DMS153 treated with DMSO at 0.1 percent for 48 hours (cell line): Measurements from ENCODE around the gene YIPF2.
"Not testable (repeated sequence)": the region's sequence is repeated elsewhere in the genome, so short reads cannot be mapped to it uniquely, and the experiment has no call there.

Experiments used
- DNase-seq: peaks from one replicate; lab custom pipeline; 2025; ENCODE audit not compliant: unreplicated experiment; lab: John Stamatoyannopoulos, UW

YIPF2 gene

GRCh38 chr19:10928563-10929401 lies at the start of gene YIPF2, which contains the start of gene TIMM29:
Gene YIPF2, minus strand, starts transcription at chr19:10928639. Its CDS starts 229 bp downstream, at chr19:10928410.
Gene TIMM29, plus strand, starts transcription at chr19:10928811. Its CDS starts 12 bp downstream, at chr19:10928823.
- peak; percentile 96 for DNase-seq

GRCh38 chr19:10977742-10978092 lies 49.3 kb upstream of the YIPF2 start:
- no peak for DNase-seq

GRCh38 chr19:10976131-10976892 lies 47.9 kb upstream of the YIPF2 start:
- no peak for DNase-seq

- DNase-seq = no peak
Observed at GRCh38 chr19:10975374-10976130, 47.1 kb upstream of the YIPF2 start.

GRCh38 chr19:10971107-10971726 lies 42.8 kb upstream of the YIPF2 start:
- DNase-seq = no peak

GRCh38 chr19:10968527-10969135 lies 40.2 kb upstream of the YIPF2 start:
- no peak for DNase-seq

GRCh38 chr19:10966809-10967208 lies 38.4 kb upstream of the YIPF2 start:
- DNase-seq = no peak

- DNase-seq = no peak
Observed at GRCh38 chr19:10965398-10965797, 37.0 kb upstream of the YIPF2 start.

- DNase-seq = no peak
Observed at GRCh38 chr19:10964903-10965302, 36.5 kb upstream of the YIPF2 start.

GRCh38 chr19:10963865-10964264 lies 35.4 kb upstream of the YIPF2 start:
- DNase-seq = no peak

- DNase-seq = no peak
Observed at GRCh38 chr19:10962863-10963262, 34.4 kb upstream of the YIPF2 start.

- DNase-seq = no peak
Observed at GRCh38 chr19:10961073-10961860, 32.8 kb upstream of the YIPF2 start.

GRCh38 chr19:10960314-10961072 lies 32.1 kb upstream of the YIPF2 start, which contains the start of gene SMARCA4:
Gene SMARCA4, plus strand, starts transcription at chr19:10961030. Its CDS starts 23,122 bp downstream, at chr19:10984152.
- peak; percentile 91 for DNase-seq

- not testable (repeated sequence) for DNase-seq
Observed at GRCh38 chr19:10959277-10959968, 31.0 kb upstream of the YIPF2 start.

GRCh38 chr19:10952809-10953208 lies 24.4 kb upstream of the YIPF2 start:
- DNase-seq = peak; percentile 13

GRCh38 chr19:10946958-10947657 lies 18.7 kb upstream of the YIPF2 start:
- DNase-seq = no peak

- no peak for DNase-seq
Observed at GRCh38 chr19:10945264-10945663, 16.8 kb upstream of the YIPF2 start.

GRCh38 chr19:10943412-10943811 lies 15.0 kb upstream of the YIPF2 start:
- not testable (repeated sequence) for DNase-seq
